HG03039 (cell line): Measurements from ENCODE around the gene ARL17A.
"Not testable (repeated sequence)": the region's sequence is repeated elsewhere in the genome, so short reads cannot be mapped to it uniquely, and the experiment has no call there.

Experiments used
- ATAC-seq: cut with Tn5 transposase; IDR thresholded peaks from one replicate; pipeline ENCODE4 v1.9.1; 2021; ENCODE audit warnings: mild to moderate bottlenecking, moderate library complexity; ENCODE audit not compliant: unreplicated experiment

ARL17A gene

DNA sequence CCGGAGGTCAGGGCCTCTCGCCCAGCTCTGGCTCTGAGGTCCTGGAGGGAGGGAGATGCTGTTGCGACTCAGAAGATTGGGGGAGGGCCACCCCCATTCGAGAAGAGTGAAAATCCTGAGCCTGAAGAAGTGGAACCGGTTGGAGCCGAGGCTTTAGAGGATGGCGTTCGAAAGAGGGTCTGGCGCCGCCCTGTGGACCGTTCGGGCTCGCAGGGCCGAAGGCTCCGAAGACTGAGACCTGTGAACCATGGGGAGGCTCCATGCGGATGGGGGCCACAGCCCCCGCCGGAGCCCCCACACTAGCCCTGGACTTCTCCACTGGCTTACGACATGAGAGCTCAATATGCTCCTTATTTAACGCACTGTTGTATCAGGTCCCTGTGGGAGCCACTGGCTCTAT is 20.3 kb downstream of the ARL17A start:
- ATAC-seq, result not testable (repeated sequence)

DNA sequence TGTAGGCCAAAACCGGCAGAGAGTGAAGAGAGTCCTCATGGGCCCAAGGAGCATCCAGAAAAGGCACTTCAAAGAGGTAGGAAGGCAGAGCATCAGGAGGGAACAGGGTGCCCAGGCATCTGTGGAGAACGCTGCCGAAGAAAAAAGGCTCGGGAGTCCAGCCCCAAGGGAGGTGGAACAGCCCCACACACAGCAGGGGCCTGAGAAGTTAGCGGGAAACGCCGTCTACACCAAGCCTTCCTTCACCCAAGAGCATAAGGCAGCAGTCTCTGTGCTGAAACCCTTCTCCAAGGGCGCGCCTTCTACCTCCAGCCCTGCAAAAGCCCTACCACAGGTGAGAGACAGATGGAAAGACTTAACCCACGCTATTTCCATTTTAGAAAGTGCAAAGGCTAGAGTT is 30.9 kb downstream of the ARL17A start:
- ATAC-seq, result not testable (repeated sequence)

DNA sequence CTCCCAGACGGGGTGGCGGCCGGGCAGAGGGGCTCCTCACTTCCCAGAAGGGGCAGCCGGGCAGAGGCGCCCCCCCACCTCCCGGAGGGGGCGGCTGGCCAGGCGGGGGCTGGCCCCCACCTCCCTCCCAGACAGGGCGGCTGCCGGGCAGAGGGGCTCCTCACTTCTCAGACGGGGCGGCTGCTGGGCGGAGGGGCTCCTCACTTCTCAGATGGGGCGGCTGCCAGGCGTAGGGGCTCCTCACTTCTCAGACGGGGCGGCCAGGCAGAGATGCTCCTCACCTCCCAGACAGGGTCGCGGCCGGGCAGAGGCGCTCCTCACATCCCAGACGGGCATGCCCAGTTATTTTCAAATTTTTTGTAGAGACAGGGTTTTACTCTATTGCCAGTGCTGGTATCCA is 44.8 kb downstream of the ARL17A start:
- ATAC-seq, result not testable (repeated sequence)

DNA sequence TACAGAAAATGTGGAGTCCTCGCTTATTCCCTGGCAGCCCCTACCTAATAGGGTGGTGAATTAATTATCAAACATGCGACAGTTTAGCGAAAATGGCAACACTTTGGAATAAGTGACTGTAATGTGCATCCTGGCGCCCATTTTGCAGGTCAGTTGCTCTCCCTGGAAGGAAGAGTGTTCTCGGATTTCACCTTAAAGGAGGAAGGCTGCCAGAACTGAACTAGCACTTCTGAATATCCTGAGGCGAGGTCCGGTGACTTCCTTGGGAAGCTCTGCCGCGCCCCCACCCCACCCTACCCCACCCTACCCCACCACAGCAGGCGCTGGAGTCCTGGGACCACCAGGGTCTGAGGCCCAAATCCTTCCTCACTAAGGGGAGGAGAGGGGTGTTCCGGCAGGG is 67.3 kb downstream of the ARL17A start, which contains the start of gene LRRC37A2:
LRRC37A2 (plus strand) TSS at position 301 of the 400 bp plus-strand sequence. CDS start 245 bp downstream, outside the sequence.
- ATAC-seq, result not testable (repeated sequence)

DNA sequence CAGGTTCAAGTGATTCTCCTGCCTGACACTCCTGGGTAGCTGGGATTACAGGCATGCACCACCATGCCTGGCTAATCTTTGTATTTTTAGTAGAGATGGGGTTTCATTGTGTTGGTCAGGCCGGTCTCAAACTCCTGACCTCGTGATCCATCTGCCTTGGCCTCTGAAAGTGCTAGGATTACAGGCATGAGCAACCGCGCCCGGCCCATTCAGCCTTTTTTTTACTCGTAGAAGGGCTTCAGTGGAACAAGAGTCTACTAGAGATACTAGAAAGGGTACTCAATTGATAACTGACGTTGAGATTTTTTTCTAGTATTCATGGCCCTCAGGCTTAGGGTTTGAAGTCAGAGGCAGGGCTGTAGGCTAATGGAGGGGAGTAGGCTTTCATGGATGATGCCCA is 73.6 kb downstream of the ARL17A start:
- not testable (repeated sequence) for ATAC-seq

DNA sequence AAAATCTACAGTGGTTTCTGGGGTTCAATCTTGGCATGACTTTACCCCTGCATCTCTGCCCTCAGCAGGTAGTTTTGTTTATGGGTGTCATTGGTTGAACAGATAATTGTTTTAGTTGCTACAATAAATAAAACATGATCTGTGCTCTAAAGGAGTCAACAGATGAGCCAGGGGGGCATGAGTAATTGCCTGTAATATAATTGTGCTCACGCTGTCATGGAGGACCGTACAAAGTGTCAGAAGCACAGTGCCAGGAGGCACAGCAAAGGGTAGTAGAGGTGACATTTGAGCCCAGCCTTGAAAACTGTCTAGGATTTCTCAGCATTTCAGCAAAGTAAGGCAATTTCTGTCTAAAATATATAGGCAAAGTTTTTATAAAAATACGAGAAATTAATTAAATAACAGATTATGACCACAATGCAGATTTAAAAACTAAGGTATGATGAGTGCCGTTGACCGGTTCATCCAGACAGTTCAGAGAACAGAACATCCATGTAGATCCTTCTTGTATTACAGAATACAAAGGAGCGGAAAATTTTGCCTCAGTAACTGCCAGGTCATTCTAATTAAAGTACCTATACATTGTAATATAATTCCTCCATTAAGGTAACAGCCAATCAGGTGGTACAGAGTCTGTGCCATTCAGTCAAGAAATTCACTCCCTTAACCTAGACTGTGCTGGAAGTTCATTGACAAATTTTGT is 79.9 kb downstream of the ARL17A start:
- not testable (repeated sequence) for ATAC-seq

DNA sequence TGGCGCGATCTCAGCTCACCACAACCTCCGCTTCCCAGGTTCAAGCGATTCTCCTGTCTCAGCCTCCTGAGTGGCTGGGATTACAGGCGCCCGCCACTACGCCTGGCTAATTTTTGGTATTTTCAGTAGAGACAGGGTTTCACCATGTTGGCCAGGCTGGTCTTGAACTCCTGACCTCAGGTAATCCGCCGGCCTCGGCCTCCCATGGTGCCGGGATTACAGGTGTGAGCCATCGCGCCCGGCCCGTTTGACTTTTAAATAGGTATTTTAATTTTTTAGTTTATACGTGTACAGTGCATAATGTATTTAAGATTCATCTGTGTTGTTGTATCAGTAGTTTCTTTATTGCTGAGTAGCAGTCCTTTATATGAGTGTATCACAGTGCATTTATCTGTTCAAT is 87.5 kb downstream of the ARL17A start:
- not testable (repeated sequence) for ATAC-seq

DNA sequence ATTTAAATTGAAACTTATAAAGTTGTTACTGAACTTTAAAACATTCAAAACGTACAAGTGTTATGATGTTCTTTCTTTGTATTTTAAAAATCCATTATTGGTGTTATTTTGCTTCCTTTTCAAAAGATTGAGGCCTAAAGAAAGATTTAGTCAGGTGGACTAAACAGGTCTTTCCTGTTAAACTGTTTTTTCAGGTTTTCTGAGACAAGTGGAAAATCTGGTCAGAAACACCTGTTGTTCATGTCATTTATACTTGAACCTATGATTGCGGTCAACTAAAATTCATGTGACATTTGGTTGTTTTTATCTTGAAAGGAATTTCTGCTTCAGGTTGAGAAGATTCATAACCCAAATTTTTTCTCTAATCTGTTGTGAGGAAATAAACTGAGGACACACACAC is 98.2 kb downstream of the ARL17A start:
- ATAC-seq, result not testable (repeated sequence)

DNA sequence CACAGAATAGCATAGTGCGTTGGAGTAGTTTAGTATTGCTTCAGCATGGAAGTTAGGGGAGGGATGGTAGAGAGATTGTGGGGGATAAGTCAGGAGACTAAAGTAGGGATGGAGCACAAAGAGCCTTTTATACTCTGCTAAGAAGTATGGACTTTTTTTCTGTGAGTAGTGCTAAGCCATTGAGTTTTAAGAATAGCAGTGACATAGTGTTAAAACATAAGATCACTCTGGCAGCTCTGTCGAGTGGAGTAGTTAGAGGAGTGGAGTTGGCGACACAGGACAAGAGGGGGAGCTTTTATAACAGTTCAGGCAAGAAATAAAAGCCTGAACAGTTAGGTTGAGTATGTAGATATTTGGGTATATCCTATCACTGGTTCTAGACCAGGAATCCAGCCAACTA is 100.7 kb downstream of the ARL17A start:
- not testable (repeated sequence) for ATAC-seq

DNA sequence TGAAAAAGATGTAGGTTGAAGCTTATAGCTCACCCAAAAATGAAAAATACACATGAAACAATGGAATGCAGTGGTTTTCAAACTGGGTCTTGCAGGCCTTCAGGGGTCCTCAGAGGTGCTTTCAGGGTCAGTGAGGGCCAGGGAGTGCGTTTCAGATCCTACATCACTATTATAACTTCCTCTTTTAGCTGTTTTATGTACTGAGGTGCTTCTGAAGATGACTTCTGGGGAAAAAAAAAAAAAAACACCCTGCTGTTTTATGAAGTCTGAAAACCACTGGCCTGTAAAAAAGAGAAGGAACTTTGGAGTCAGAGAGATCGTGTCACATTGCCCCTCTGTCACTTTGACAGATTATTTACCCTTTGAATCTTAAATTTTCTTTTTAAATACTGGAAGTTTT is 103.9 kb downstream of the ARL17A start:
- not testable (repeated sequence) for ATAC-seq

DNA sequence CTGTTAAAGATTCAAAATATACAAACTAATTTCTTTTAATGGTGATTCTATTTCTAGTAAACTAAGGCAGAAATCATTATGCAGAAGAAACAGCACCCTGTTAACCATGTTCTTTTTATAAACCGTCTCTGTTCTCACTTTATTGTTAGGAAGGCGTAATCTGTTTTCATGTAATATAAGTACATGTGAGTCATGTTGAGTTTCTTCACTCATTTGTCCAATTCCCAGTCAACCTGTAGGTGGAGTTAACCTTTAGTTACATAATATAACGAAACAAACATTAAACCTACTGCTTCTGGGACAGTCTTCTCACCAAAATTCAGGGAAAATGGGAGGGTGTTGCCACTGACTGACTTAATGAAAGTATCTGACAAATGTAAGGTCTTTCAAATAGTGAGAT is 105.0 kb downstream of the ARL17A start:
- ATAC-seq, result not testable (repeated sequence)

DNA sequence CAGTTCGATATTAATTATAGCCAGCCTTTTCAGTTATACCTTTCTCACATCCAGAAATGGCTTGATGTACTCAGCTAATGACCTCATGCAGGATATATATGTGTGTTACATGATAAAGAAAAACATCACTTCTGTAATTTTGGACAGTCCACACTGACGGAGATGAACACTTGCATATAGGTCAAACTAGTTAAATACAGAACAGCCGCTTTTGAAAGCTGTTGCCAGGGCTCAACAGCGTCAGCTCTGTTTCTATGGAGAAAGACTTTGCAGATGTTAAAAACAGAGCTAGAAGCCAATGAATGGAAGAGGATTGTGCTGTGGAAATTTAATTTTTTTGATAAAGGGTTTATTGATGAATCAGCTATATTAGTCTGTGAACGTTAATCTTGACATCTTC is 111.9 kb downstream of the ARL17A start:
- ATAC-seq, result not testable (repeated sequence)
